Measurements from ENCODE around the gene SLC26A3.

SLC26A3 gene

GRCh38 chr7:107785926-107786325 is 17.1 kb downstream of the SLC26A3 start:
- in situ Hi-C loops (cut with MboI; ENCODE audit: low sequenced_read_pairs, unreplicated experiment), result no loop called here
- DNase-seq (ENCODE audit: low spot score), result no peak
- no peak for TF ChIP-seq CTCF (IDR thresholded peaks at IDR 0.05; ENCODE audit: borderline replicate concordance, control extremely low read depth, extremely low read depth, insufficient read depth, missing control alignments)

- in situ Hi-C loops (cut with MboI; ENCODE audit: low sequenced_read_pairs, unreplicated experiment), result no loop called here
- no peak for TF ChIP-seq CTCF (IDR thresholded peaks at IDR 0.05; ENCODE audit: borderline replicate concordance, control extremely low read depth, extremely low read depth, insufficient read depth, missing control alignments)
- no peak for DNase-seq (ENCODE audit: low spot score)
Measured at GRCh38 chr7:107785170-107785569, 17.9 kb downstream of the SLC26A3 start.

GRCh38 chr7:107783648-107784047 is 19.4 kb downstream of the SLC26A3 start:
- no peak for TF ChIP-seq CTCF (IDR thresholded peaks at IDR 0.05; ENCODE audit: borderline replicate concordance, control extremely low read depth, extremely low read depth, insufficient read depth, missing control alignments)
- no peak for DNase-seq (ENCODE audit: low spot score)
- in situ Hi-C loops (cut with MboI; ENCODE audit: low sequenced_read_pairs, unreplicated experiment), result no loop called here

- DNase-seq (ENCODE audit: low spot score), result no peak
- in situ Hi-C loops (cut with MboI; ENCODE audit: low sequenced_read_pairs, unreplicated experiment), result no loop called here
- TF ChIP-seq CTCF (IDR thresholded peaks at IDR 0.05; ENCODE audit: borderline replicate concordance, control extremely low read depth, extremely low read depth, insufficient read depth, missing control alignments), result no peak
Measured at GRCh38 chr7:107782374-107782773, 20.6 kb downstream of the SLC26A3 start.

- no peak for TF ChIP-seq CTCF (IDR thresholded peaks at IDR 0.05; ENCODE audit: borderline replicate concordance, control extremely low read depth, extremely low read depth, insufficient read depth, missing control alignments)
- DNase-seq (ENCODE audit: low spot score), result no peak
- in situ Hi-C loops (cut with MboI; ENCODE audit: low sequenced_read_pairs, unreplicated experiment), result no loop called here
Measured at GRCh38 chr7:107779647-107780099, 23.4 kb downstream of the SLC26A3 start.

GRCh38 chr7:107778283-107778682 is 24.7 kb downstream of the SLC26A3 start:
- in situ Hi-C loops (cut with MboI; ENCODE audit: low sequenced_read_pairs, unreplicated experiment), result no loop called here
- TF ChIP-seq CTCF (IDR thresholded peaks at IDR 0.05; ENCODE audit: borderline replicate concordance, control extremely low read depth, extremely low read depth, insufficient read depth, missing control alignments), result no peak
- no peak for DNase-seq (ENCODE audit: low spot score)

GRCh38 chr7:107777702-107778101 is 25.3 kb downstream of the SLC26A3 start:
- in situ Hi-C loops (cut with MboI; ENCODE audit: low sequenced_read_pairs, unreplicated experiment), result no loop called here
- no peak for DNase-seq (ENCODE audit: low spot score)
- TF ChIP-seq CTCF (IDR thresholded peaks at IDR 0.05; ENCODE audit: borderline replicate concordance, control extremely low read depth, extremely low read depth, insufficient read depth, missing control alignments), result no peak
